WTC11 (cell line): ENCODE results near the gene BEST4. TPM values are rescaled to one million over a fixed set of nuclear protein-coding genes. Genes with fewer than 3 reads are reported as not detected.
A peak's percentile ranks its signal among the peaks of the same experiment; 100 is the strongest.

Source experiments
- ATAC-seq: fragments of 200-7000 bp; cut with Tn5 transposase; 2 replicates; pipeline ENCODE4 v1.10.0; 2021; ENCODE audit warnings: mild to moderate bottlenecking, moderate library complexity
- CTCF ChIA-PET: fragments of 300-600 bp; sonication (Branson Sonifier 250); formaldehyde crosslinking; loops from one replicate; lab custom pipeline; 2021; ENCODE audit warnings: antibody characterized with exemption; lab: Charles Lee
- POLR2A ChIA-PET: fragments of 350-600 bp; sonication (Branson Sonifier 250); formaldehyde crosslinking; loops from one replicate; lab custom pipeline; 2021; ENCODE audit warnings: antibody characterized with exemption; lab: Charles Lee
- DNase-seq: peaks from one replicate; pipeline ENCODE4 v3.0.0; 2021; ENCODE audit warnings: low spot score
- H3K27ac Mint-ChIP-seq: 2 replicates; pipeline ENCODE4 v1.8.0; 2021; ENCODE audit warnings: mixed read lengths
- H3K27me3 Mint-ChIP-seq: 2 replicates; pipeline ENCODE4 v1.8.0; 2021; ENCODE audit warnings: low read depth, mild to moderate bottlenecking, moderate library complexity, mixed read lengths
- H3K36me3 Mint-ChIP-seq: 2 replicates; pipeline ENCODE4 v1.8.0; 2021; ENCODE audit warnings: mixed read lengths
- H3K4me1 Mint-ChIP-seq: 2 replicates; pipeline ENCODE4 v1.8.0; 2022; ENCODE audit warnings: mixed read lengths
- H3K4me3 Mint-ChIP-seq: 2 replicates; pipeline ENCODE4 v1.8.0; 2021; ENCODE audit warnings: mild to moderate bottlenecking, moderate library complexity, mixed read lengths
- H3K9me3 Mint-ChIP-seq: 2 replicates; pipeline ENCODE4 v1.8.0; 2021; ENCODE audit warnings: mixed read lengths
- FOXK1 ChIP-seq: sonication (generic); formaldehyde crosslinking; IDR thresholded peaks from 2 replicates; pipeline ENCODE4 v1.8.0; 2022; ENCODE audit warnings: mild to moderate bottlenecking, moderate library complexity, missing genetic modification reagents
- GTF2I ChIP-seq: fragments of 250-450 bp; sonication (Bioruptor Pico); conservative IDR thresholded peaks from 2 replicates; pipeline ENCODE4 v1.4.0; 2021; ENCODE audit warnings: mild to moderate bottlenecking
- HMGA2 ChIP-seq: fragments of 250-450 bp; sonication (Bioruptor Pico); IDR thresholded peaks from 2 replicates; pipeline ENCODE4 v1.4.0; 2021; ENCODE audit warnings: mild to moderate bottlenecking, moderate library complexity
- MLX ChIP-seq: sonication (generic); formaldehyde crosslinking; IDR thresholded peaks from 2 replicates; pipeline ENCODE4 v1.8.1; 2023; ENCODE audit warnings: mild to moderate bottlenecking, missing genetic modification reagents, moderate library complexity
- NR1H2 ChIP-seq: sonication (generic); formaldehyde crosslinking; IDR thresholded peaks from 2 replicates; pipeline ENCODE4 v1.9.0; 2021; ENCODE audit warnings: mild to moderate bottlenecking, moderate library complexity, missing genetic modification reagents
- NR2C2 ChIP-seq: sonication (generic); formaldehyde crosslinking; IDR thresholded peaks from 2 replicates; pipeline ENCODE4 v1.8.0; 2022; ENCODE audit warnings: mild to moderate bottlenecking, missing genetic modification reagents
- RELA ChIP-seq: sonication (generic); formaldehyde crosslinking; IDR thresholded peaks from 2 replicates; pipeline ENCODE4 v1.8.1; 2022; ENCODE audit warnings: missing genetic modification reagents, mild to moderate bottlenecking, borderline replicate concordance
- SP1 ChIP-seq: sonication (generic); formaldehyde crosslinking; conservative IDR thresholded peaks from 2 replicates; pipeline ENCODE4 v1.8.1; 2022; ENCODE audit warnings: missing genetic modification reagents
- USF1 ChIP-seq: sonication (generic); formaldehyde crosslinking; IDR thresholded peaks from 2 replicates; pipeline ENCODE4 v1.8.0; 2022; ENCODE audit warnings: mild to moderate bottlenecking, missing genetic modification reagents
- ZNF423 ChIP-seq: fragments of 250-450 bp; sonication (Bioruptor Pico); IDR thresholded peaks from 2 replicates; pipeline ENCODE4 v2.1.2; 2022; ENCODE audit warnings: mild to moderate bottlenecking, moderate library complexity
- ZNF512 ChIP-seq: sonication (generic); formaldehyde crosslinking; IDR thresholded peaks from 2 replicates; pipeline ENCODE4 v1.8.1; 2022; ENCODE audit warnings: missing genetic modification reagents, borderline replicate concordance
- total RNA-seq: library from RNA; stranded (reverse); gene quantifications from 3 replicates; pipeline ENCODE4 v1.2.3, GENCODE V29; 2021
- TF ChIP-seq, protein P1 (sequence below): sonication (generic); formaldehyde crosslinking; IDR thresholded peaks from 2 replicates; pipeline ENCODE4 v1.8.0; 2022; ENCODE audit warnings: missing genetic modification reagents
- TF ChIP-seq, protein P2 (sequence below): sonication (generic); formaldehyde crosslinking; IDR thresholded peaks from 2 replicates; pipeline ENCODE4 v1.8.1; 2023; ENCODE audit warnings: mild to moderate bottlenecking, missing genetic modification reagents, moderate library complexity
- TF ChIP-seq, protein P3 (sequence below): sonication (generic); formaldehyde crosslinking; IDR thresholded peaks from 2 replicates; pipeline ENCODE4 v1.8.1; 2022; ENCODE audit warnings: mild to moderate bottlenecking, missing genetic modification reagents, moderate library complexity, borderline replicate concordance
- TF ChIP-seq, protein P4 (sequence below): sonication (generic); formaldehyde crosslinking; IDR thresholded peaks from 2 replicates; pipeline ENCODE4 v1.8.0; 2022; ENCODE audit warnings: mild to moderate bottlenecking, missing genetic modification reagents
- TF ChIP-seq, protein P5 (sequence below): sonication (generic); formaldehyde crosslinking; conservative IDR thresholded peaks from 2 replicates; pipeline ENCODE4 v1.8.1; 2023; ENCODE audit warnings: mild to moderate bottlenecking, low read depth, missing genetic modification reagents, moderate library complexity

BEST4 gene
- total RNA-seq, 1 experiment from 2014 or later: 1.6 TPM

GRCh38 chr1:44806025-44806703 is 18.2 kb upstream of the BEST4 start (continued):
- TF ChIP-seq, protein P1, sequence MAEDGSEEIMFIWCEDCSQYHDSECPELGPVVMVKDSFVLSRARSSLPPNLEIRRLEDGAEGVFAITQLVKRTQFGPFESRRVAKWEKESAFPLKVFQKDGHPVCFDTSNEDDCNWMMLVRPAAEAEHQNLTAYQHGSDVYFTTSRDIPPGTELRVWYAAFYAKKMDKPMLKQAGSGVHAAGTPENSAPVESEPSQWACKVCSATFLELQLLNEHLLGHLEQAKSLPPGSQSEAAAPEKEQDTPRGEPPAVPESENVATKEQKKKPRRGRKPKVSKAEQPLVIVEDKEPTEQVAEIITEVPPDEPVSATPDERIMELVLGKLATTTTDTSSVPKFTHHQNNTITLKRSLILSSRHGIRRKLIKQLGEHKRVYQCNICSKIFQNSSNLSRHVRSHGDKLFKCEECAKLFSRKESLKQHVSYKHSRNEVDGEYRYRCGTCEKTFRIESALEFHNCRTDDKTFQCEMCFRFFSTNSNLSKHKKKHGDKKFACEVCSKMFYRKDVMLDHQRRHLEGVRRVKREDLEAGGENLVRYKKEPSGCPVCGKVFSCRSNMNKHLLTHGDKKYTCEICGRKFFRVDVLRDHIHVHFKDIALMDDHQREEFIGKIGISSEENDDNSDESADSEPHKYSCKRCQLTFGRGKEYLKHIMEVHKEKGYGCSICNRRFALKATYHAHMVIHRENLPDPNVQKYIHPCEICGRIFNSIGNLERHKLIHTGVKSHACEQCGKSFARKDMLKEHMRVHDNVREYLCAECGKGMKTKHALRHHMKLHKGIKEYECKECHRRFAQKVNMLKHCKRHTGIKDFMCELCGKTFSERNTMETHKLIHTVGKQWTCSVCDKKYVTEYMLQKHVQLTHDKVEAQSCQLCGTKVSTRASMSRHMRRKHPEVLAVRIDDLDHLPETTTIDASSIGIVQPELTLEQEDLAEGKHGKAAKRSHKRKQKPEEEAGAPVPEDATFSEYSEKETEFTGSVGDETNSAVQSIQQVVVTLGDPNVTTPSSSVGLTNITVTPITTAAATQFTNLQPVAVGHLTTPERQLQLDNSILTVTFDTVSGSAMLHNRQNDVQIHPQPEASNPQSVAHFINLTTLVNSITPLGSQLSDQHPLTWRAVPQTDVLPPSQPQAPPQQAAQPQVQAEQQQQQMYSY: no peak
- TF ChIP-seq, protein P2, sequence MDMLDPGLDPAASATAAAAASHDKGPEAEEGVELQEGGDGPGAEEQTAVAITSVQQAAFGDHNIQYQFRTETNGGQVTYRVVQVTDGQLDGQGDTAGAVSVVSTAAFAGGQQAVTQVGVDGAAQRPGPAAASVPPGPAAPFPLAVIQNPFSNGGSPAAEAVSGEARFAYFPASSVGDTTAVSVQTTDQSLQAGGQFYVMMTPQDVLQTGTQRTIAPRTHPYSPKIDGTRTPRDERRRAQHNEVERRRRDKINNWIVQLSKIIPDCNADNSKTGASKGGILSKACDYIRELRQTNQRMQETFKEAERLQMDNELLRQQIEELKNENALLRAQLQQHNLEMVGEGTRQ: no peak
- TF ChIP-seq ZNF512 (CRISPR knock-in tag): no peak
- TF ChIP-seq NR1H2 (CRISPR knock-in tag): no peak
- TF ChIP-seq, protein P3, sequence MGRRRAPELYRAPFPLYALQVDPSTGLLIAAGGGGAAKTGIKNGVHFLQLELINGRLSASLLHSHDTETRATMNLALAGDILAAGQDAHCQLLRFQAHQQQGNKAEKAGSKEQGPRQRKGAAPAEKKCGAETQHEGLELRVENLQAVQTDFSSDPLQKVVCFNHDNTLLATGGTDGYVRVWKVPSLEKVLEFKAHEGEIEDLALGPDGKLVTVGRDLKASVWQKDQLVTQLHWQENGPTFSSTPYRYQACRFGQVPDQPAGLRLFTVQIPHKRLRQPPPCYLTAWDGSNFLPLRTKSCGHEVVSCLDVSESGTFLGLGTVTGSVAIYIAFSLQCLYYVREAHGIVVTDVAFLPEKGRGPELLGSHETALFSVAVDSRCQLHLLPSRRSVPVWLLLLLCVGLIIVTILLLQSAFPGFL (CRISPR knock-in tag): no peak
- no peak for TF ChIP-seq FOXK1 (CRISPR knock-in tag)
- TF ChIP-seq MLX (CRISPR knock-in tag): no peak
- no peak for TF ChIP-seq ZNF423 (CRISPR knock-in tag)
- TF ChIP-seq RELA: no peak

GRCh38 chr1:44805311-44806024 is 17.5 kb upstream of the BEST4 start:
- Mint-ChIP-seq H3K4me1 (peaks cover 41% of the 10 kb centered on the region), H3K27ac (peak overlapping the region; percentile 84), H3K36me3 (peaks cover 22% of the 10 kb centered on the region), H3K27me3 (peaks cover 3% of the 10 kb centered on the region; the same call in 1 of the 2 replicates), H3K9me3 (no peaks in the 10 kb centered on the region), H3K4me3 (no peak overlapping the region)
- no peak for TF ChIP-seq HMGA2 (CRISPR knock-in tag)
- no peak for TF ChIP-seq RELA
- TF ChIP-seq, protein P4, sequence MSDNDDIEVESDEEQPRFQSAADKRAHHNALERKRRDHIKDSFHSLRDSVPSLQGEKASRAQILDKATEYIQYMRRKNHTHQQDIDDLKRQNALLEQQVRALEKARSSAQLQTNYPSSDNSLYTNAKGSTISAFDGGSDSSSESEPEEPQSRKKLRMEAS: no peak
- TF ChIP-seq SP1 (CRISPR knock-in tag): no peak
- no peak for TF ChIP-seq NR2C2
- TF ChIP-seq, protein P5, sequence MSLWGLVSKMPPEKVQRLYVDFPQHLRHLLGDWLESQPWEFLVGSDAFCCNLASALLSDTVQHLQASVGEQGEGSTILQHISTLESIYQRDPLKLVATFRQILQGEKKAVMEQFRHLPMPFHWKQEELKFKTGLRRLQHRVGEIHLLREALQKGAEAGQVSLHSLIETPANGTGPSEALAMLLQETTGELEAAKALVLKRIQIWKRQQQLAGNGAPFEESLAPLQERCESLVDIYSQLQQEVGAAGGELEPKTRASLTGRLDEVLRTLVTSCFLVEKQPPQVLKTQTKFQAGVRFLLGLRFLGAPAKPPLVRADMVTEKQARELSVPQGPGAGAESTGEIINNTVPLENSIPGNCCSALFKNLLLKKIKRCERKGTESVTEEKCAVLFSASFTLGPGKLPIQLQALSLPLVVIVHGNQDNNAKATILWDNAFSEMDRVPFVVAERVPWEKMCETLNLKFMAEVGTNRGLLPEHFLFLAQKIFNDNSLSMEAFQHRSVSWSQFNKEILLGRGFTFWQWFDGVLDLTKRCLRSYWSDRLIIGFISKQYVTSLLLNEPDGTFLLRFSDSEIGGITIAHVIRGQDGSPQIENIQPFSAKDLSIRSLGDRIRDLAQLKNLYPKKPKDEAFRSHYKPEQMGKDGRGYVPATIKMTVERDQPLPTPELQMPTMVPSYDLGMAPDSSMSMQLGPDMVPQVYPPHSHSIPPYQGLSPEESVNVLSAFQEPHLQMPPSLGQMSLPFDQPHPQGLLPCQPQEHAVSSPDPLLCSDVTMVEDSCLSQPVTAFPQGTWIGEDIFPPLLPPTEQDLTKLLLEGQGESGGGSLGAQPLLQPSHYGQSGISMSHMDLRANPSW: no peak
- TF ChIP-seq GTF2I (CRISPR knock-in tag): no peak
- no peak for TF ChIP-seq USF1 (CRISPR knock-in tag)
- ChIA-PET CTCF (interaction anchor here (0.5 to 2.8 kb wide), 8 partner anchors 9 to 74 kb away, joined by 3 to 14 read pairs (median 6); partner anchors contain the start of gene RNU5D-1), POLR2A (no interaction called here)
- ATAC-seq (no peak), DNase-seq (no peak)
